SK-N-SH (cell line): ENCODE results near the gene ALPL. TPM values are rescaled to one million over a fixed set of nuclear protein-coding genes. Genes with fewer than 3 reads are reported as not detected.

ENCODE experiments used
- CTCF ChIA-PET: fragments of 300-600, 350-600 bp; formaldehyde crosslinking; extraction: SDS; loops from one replicate; lab custom pipeline; 2021; lab: Yijun Ruan, JAX
- POLR2A ChIA-PET: fragments of 350-600 bp; sonication (Branson Sonifier 250); formaldehyde crosslinking; extraction: SDS; loops from one replicate; lab custom pipeline; 2020; ENCODE audit warnings: antibody characterized with exemption, inconsistent platforms; lab: Yijun Ruan, JAX
- DNase-seq: peaks from one replicate; pipeline ENCODE4 v3.0.0; 2012
- H2AFZ ChIP-seq: fragments of 200-600 bp; sonication (generic); 2 replicates; pipeline ENCODE4 v1.8.1; 2016; ENCODE audit warnings: antibody characterized with exemption, mild to moderate bottlenecking, low read depth
- H3F3A ChIP-seq: fragments of 200-600 bp; sonication (generic); replicated peaks from 2 replicates; pipeline ENCODE3; 2016; ENCODE audit warnings: antibody characterized with exemption, mild to moderate bottlenecking; ENCODE audit not compliant: insufficient read depth
- H3K27ac ChIP-seq, 2 experiments: fragments of 200-500 bp in 1 of 2; fragments of 200-600 bp in 1 of 2; sonication (Bioruptor generic) in 1 of 2; sonication (generic), shearing (Covaris generic) in 1 of 2; 2 replicates each; pipeline versions ENCODE4 v1.5.1 to v1.6.1; 2014 to 2016; ENCODE audit warnings: low read depth in 2 of 2, inconsistent platforms in 1 of 2, low read length in 1 of 2, mild to moderate bottlenecking in 1 of 2, mixed read lengths in 1 of 2
- H3K27me3 ChIP-seq: fragments of 200-600 bp; sonication (generic), shearing (Covaris generic); 2 replicates; pipeline ENCODE4 v1.6.1; 2016; ENCODE audit warnings: mixed run types; ENCODE audit not compliant: insufficient read depth
- H3K36me3 ChIP-seq, 2 experiments: fragments of 200-500 bp in 1 of 2; fragments of 200-600 bp in 1 of 2; sonication (Bioruptor generic) in 1 of 2; sonication (generic) in 1 of 2; replicated peaks in 1 of 2; 2 replicates each; pipeline versions ENCODE3 to v1.5.1; 2014 to 2016; ENCODE audit warnings: low read length in 1 of 2, mild to moderate bottlenecking in 1 of 2; ENCODE audit not compliant: insufficient read depth in 2 of 2, control insufficient read depth in 1 of 2
- H3K4me1 ChIP-seq, 2 experiments: fragments of 200-500 bp in 1 of 2; fragments of 200-600 bp in 1 of 2; sonication (Bioruptor generic) in 1 of 2; sonication (generic), shearing (Covaris generic) in 1 of 2; 2 replicates each; pipeline versions ENCODE4 v1.5.1 to v1.6.1; 2014 to 2016; ENCODE audit warnings: low read depth in 1 of 2, low read length in 1 of 2, mixed run types in 1 of 2; ENCODE audit not compliant: insufficient read depth in 2 of 2, control insufficient read depth in 1 of 2
- H3K4me2 ChIP-seq: fragments of 200-600 bp; sonication (generic), shearing (Covaris generic); 2 replicates; pipeline ENCODE4 v1.6.1; 2017; ENCODE audit warnings: mixed run types
- H3K4me3 ChIP-seq, 2 experiments: fragments of 200-500 bp in 1 of 2; fragments of 200-600 bp in 1 of 2; sonication (Bioruptor generic) in 1 of 2; sonication (generic), shearing (Covaris generic) in 1 of 2; 2 replicates each; pipeline versions ENCODE4 v1.5.1 to v1.8.1; 2014 to 2016; ENCODE audit warnings: low read depth in 2 of 2, inconsistent platforms in 1 of 2, low read length in 1 of 2, mild to moderate bottlenecking in 1 of 2, mixed read lengths in 1 of 2, moderate library complexity in 1 of 2
- H3K79me2 ChIP-seq: fragments of 200-600 bp; sonication (generic); 2 replicates; pipeline ENCODE4 v1.8.1; 2017; ENCODE audit warnings: mild to moderate bottlenecking; ENCODE audit not compliant: insufficient read depth
- H3K9ac ChIP-seq: fragments of 200-600 bp; sonication (generic); 2 replicates; pipeline ENCODE4 v1.6.1; 2017; ENCODE audit warnings: mixed run types
- H3K9me2 ChIP-seq: fragments of 200-600 bp; sonication (generic); 2 replicates; pipeline ENCODE4 v1.6.1; 2017; ENCODE audit warnings: mixed run types
- H3K9me3 ChIP-seq: fragments of 200-600 bp; sonication (generic); 2 replicates; pipeline ENCODE4 v1.6.1; 2017; ENCODE audit warnings: mixed run types, mild to moderate bottlenecking, moderate library complexity
- H4K20me1 ChIP-seq: fragments of 200-600 bp; sonication (generic); 2 replicates; pipeline ENCODE4 v1.6.1; 2017; ENCODE audit warnings: mild to moderate bottlenecking, mixed run types; ENCODE audit not compliant: insufficient read depth
- ELF1 ChIP-seq: IDR thresholded peaks from 2 replicates; pipeline ENCODE4 v1.4.0; 2012
- FOSL2 ChIP-seq: IDR thresholded peaks from 2 replicates; pipeline ENCODE4 v1.4.0; 2012; ENCODE audit warnings: low read depth, mild to moderate bottlenecking, moderate library complexity, borderline replicate concordance
- FOXM1 ChIP-seq: IDR thresholded peaks from 2 replicates; pipeline ENCODE4 v1.4.0; 2012; ENCODE audit warnings: low read depth, mild to moderate bottlenecking
- GABPA ChIP-seq: IDR thresholded peaks from 2 replicates; pipeline ENCODE4 v1.4.0; 2012; ENCODE audit warnings: low read depth, mild to moderate bottlenecking
- GATA2 ChIP-seq: sonication (generic); formaldehyde crosslinking; IDR thresholded peaks from 2 replicates; pipeline ENCODE4 v1.5.0; 2020; ENCODE audit warnings: mild to moderate bottlenecking, missing genetic modification reagents
- MEF2A ChIP-seq: IDR thresholded peaks from 2 replicates; pipeline ENCODE4 v1.4.0; 2012; ENCODE audit warnings: low read depth, borderline replicate concordance
- MXI1 ChIP-seq: IDR thresholded peaks from 2 replicates; pipeline ENCODE4 v1.6.1; 2012; ENCODE audit warnings: mild to moderate bottlenecking, low read depth, low read length, improper control_type of control experiment
- NRF1 ChIP-seq: IDR thresholded peaks from 2 replicates; pipeline ENCODE4 v1.6.1; 2012; ENCODE audit warnings: low read depth, mild to moderate bottlenecking, low read length
- POLR2AphosphoS5 ChIP-seq: IDR thresholded peaks from 2 replicates; pipeline ENCODE4 v1.6.1; 2012; ENCODE audit warnings: low read depth, low read length
- RCOR1 ChIP-seq: fragments of 150-350 bp; IDR thresholded peaks from 2 replicates; pipeline ENCODE4 v1.6.1; 2017; ENCODE audit warnings: antibody characterized with exemption, low read length
- RFX5 ChIP-seq: IDR thresholded peaks from 2 replicates; pipeline ENCODE4 v1.6.1; 2012; ENCODE audit warnings: mild to moderate bottlenecking, improper control_type of control experiment, low read length
- RXRA ChIP-seq: IDR thresholded peaks from 2 replicates; pipeline ENCODE4 v1.4.0; 2012; ENCODE audit warnings: low read depth, mild to moderate bottlenecking, borderline replicate concordance
- SMC3 ChIP-seq: IDR thresholded peaks from 2 replicates; pipeline ENCODE4 v1.6.1; 2012; ENCODE audit warnings: low read depth, low read length, improper control_type of control experiment
- YY1 ChIP-seq: IDR thresholded peaks from 2 replicates; pipeline ENCODE4 v1.4.0; 2012; ENCODE audit warnings: low read depth, mild to moderate bottlenecking
- WGBS: methylation state at CpG from one replicate; pipeline ENCODE4 v1.1.6; 2017; ENCODE audit warnings: low lambda C conversion rate; 5-methylcytosine and 5-hydroxymethylcytosine counted together
- polyA plus RNA-seq, 3 experiments: library from polyadenylated mRNA; depleted of rRNA; stranded (reverse); fragments of >200 nt; gene quantifications; 2 replicates each; pipeline ENCODE4 v1.2.3, GENCODE V29; 2012
- TF ChIP-seq, protein P1 (sequence below): fragments of 200-600 bp; sonication (generic); IDR thresholded peaks from 2 replicates; pipeline ENCODE4 v1.6.1; 2017; ENCODE audit warnings: antibody characterized with exemption, mild to moderate bottlenecking, moderate library complexity
- TF ChIP-seq, protein P2 (sequence below): fragments of 150-350 bp; IDR thresholded peaks from 2 replicates; pipeline ENCODE4 v1.6.1; 2016; ENCODE audit warnings: mild to moderate bottlenecking, low read depth, low read length
- TF ChIP-seq, protein P3 (sequence below): IDR thresholded peaks from 2 replicates; pipeline ENCODE4 v1.4.0; 2012; ENCODE audit warnings: low read depth, borderline replicate concordance
- TF ChIP-seq, protein P4 (sequence below): IDR thresholded peaks from 2 replicates; pipeline ENCODE4 v1.4.0; 2012; ENCODE audit warnings: low read depth, borderline replicate concordance

ALPL gene
- polyA plus RNA-seq, 1 of the 3 experiments (the other 2 are of a cell fraction): 0.69 TPM

DNA sequence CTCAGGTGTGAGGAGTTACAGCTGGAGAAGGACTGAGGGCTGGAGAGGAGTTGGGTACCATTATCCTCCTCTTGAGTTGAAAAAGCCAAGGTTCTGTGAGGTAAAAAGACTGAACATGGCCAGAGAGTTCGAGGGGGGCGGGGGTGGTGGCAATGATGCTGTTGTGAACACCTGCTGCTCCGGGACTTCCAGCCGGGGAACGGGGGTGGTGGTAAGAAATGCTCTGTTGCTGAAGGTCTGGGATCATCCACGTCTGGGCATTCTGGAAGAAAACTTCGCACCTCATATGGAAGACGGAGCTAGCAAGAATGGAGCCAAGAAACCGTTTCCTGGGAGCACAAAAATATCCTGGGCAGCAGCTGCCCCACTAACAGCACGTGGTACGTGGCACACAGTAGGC, 20.1 kb upstream of the ALPL start:
- no peak overlapping the region for H2AFZ ChIP-seq

More for the DNA sequence above, 20.1 kb upstream of the ALPL start:
- Histone ChIP-seq H3K4me1 (no peaks in the 10 kb centered on the region), H3K9me3 (no peaks in the 10 kb centered on the region), H3K27ac (no peak overlapping the region), H3K36me3 (no peaks in the 10 kb centered on the region)
- no peak for DNase-seq
- TF ChIP-seq NRF1 (no peak), POLR2AphosphoS5 (no peak), FOSL2 (no peak), RCOR1 (no peak), RFX5 (no peak), FOXM1 (no peak), YY1 (no peak), ELF1 (no peak), SMC3 (no peak), GABPA (no peak), MEF2A (no peak), MXI1 (no peak), RXRA (no peak), GATA2 (CRISPR knock-in tag) (no peak)
- TF ChIP-seq, protein P1, sequence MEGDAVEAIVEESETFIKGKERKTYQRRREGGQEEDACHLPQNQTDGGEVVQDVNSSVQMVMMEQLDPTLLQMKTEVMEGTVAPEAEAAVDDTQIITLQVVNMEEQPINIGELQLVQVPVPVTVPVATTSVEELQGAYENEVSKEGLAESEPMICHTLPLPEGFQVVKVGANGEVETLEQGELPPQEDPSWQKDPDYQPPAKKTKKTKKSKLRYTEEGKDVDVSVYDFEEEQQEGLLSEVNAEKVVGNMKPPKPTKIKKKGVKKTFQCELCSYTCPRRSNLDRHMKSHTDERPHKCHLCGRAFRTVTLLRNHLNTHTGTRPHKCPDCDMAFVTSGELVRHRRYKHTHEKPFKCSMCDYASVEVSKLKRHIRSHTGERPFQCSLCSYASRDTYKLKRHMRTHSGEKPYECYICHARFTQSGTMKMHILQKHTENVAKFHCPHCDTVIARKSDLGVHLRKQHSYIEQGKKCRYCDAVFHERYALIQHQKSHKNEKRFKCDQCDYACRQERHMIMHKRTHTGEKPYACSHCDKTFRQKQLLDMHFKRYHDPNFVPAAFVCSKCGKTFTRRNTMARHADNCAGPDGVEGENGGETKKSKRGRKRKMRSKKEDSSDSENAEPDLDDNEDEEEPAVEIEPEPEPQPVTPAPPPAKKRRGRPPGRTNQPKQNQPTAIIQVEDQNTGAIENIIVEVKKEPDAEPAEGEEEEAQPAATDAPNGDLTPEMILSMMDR: no peak
- TF ChIP-seq, protein P2, sequence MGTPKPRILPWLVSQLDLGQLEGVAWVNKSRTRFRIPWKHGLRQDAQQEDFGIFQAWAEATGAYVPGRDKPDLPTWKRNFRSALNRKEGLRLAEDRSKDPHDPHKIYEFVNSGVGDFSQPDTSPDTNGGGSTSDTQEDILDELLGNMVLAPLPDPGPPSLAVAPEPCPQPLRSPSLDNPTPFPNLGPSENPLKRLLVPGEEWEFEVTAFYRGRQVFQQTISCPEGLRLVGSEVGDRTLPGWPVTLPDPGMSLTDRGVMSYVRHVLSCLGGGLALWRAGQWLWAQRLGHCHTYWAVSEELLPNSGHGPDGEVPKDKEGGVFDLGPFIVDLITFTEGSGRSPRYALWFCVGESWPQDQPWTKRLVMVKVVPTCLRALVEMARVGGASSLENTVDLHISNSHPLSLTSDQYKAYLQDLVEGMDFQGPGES: no peak
- TF ChIP-seq, protein P3, sequence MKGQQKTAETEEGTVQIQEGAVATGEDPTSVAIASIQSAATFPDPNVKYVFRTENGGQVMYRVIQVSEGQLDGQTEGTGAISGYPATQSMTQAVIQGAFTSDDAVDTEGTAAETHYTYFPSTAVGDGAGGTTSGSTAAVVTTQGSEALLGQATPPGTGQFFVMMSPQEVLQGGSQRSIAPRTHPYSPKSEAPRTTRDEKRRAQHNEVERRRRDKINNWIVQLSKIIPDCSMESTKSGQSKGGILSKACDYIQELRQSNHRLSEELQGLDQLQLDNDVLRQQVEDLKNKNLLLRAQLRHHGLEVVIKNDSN: no peak
- TF ChIP-seq, protein P4, sequence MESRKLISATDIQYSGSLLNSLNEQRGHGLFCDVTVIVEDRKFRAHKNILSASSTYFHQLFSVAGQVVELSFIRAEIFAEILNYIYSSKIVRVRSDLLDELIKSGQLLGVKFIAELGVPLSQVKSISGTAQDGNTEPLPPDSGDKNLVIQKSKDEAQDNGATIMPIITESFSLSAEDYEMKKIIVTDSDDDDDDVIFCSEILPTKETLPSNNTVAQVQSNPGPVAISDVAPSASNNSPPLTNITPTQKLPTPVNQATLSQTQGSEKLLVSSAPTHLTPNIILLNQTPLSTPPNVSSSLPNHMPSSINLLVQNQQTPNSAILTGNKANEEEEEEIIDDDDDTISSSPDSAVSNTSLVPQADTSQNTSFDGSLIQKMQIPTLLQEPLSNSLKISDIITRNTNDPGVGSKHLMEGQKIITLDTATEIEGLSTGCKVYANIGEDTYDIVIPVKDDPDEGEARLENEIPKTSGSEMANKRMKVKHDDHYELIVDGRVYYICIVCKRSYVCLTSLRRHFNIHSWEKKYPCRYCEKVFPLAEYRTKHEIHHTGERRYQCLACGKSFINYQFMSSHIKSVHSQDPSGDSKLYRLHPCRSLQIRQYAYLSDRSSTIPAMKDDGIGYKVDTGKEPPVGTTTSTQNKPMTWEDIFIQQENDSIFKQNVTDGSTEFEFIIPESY: no peak
- TF ChIP-seq, all 33 proteins: peak for 0
- Histone ChIP-seq H3F3A (no peaks in the 10 kb centered on the region), H3K79me2 (no peaks in the 10 kb centered on the region), H3K4me3 (no peak overlapping the region), H3K4me2 (no peak overlapping the region), H4K20me1 (no peaks in the 10 kb centered on the region), H3K27me3 (no peaks in the 10 kb centered on the region; the same call in 1 of the 2 replicates), H3K9ac (no peak overlapping the region), H3K9me2 (no peaks in the 10 kb centered on the region)
- POLR2A ChIA-PET: no interaction called here
- 78% methylated on average over 11 of the region's 11 CpGs for WGBS
- CTCF ChIA-PET: no interaction called here
